ENCODE results near the gene EIF3F. TPM values are rescaled to one million over a fixed set of nuclear protein-coding genes. Genes with fewer than 3 reads are reported as not detected.

The EIF3F gene
- total RNA-seq (100 to 1,000 TPM; 110 to 277 TPM), polyA plus RNA-seq (ENCODE audit: insufficient read length in 2 of 2) (100 to 1,000 TPM; 201 to 232 TPM)
- long read RNA-seq, donor 1, transcript EIF3F-201 (8 exons, 1,254 nt) = major isoform, 83 of 103 reads
- long read RNA-seq, donor 1, transcript EIF3F-203 (3 exons, 609 nt) = minor isoform, 8 of 103 reads
- long read RNA-seq, donor 1, partial matches to known transcripts = 12 of 103 reads
- long read RNA-seq, donor 1, other reads (novel, unspliced or antisense) = 0 of 103 reads
- long read RNA-seq, donor 2, transcript EIF3F-201 (8 exons, 1,254 nt) = major isoform, 42 of 55 reads
- long read RNA-seq, donor 2, partial matches to known transcripts = 10 of 55 reads
- long read RNA-seq, donor 2, other reads (novel, unspliced or antisense) = 0 of 55 reads
- long read RNA-seq, donor 3, transcript EIF3F-201 (8 exons, 1,254 nt) = major isoform, 70 of 98 reads
- long read RNA-seq, donor 3, partial matches to known transcripts = 23 of 98 reads
- long read RNA-seq, donor 3, other reads (novel, unspliced or antisense) = 0 of 98 reads
- long read RNA-seq, donor 4, transcript EIF3F-201 (8 exons, 1,254 nt) = major isoform, 112 of 153 reads
- long read RNA-seq, donor 4, partial matches to known transcripts = 40 of 153 reads
- long read RNA-seq, donor 4, other reads (novel, unspliced or antisense) = 0 of 153 reads

- Histone ChIP-seq H3K36me3 (ENCODE audit: control insufficient read depth, insufficient read depth, low read length) (peaks cover 4% of the 10 kb centered on the region), H3K4me1 (ENCODE audit: control insufficient read depth, insufficient read depth, low read length) (peaks cover 5% of the 10 kb centered on the region), H3K27ac (ENCODE audit: low read depth, low read length) (peak within 1 kb of the TSS; percentile 66), H3K9me3 (ENCODE audit: control insufficient read depth, insufficient read depth, low read length) (no peaks in the 10 kb centered on the region), H3K27me3 (ENCODE audit: control insufficient read depth, insufficient read depth, low read length) (no peaks in the 10 kb centered on the region), H3K4me3 (ENCODE audit: low read depth, low read length) (peak within 1 kb of the TSS; percentile 64)
- peak; percentile 97 to 100 (median 98) for DNase-seq (ENCODE audit: low read depth in 4 of 6, low spot score in 6 of 6)
- WGBS (ENCODE audit: insufficient coverage) = under 1% methylated on average over 45 of the region's 47 CpGs
Measured at GRCh38 chr11:7986768-7987559, at the start of gene EIF3F. Gene EIF3F, plus strand, starts transcription at chr11:7987337. Its CDS starts 16 bp downstream, at chr11:7987353.

- Histone ChIP-seq H3K4me1 (ENCODE audit: control insufficient read depth, insufficient read depth, low read length) (no peaks in the 10 kb centered on the region), H3K4me3 (ENCODE audit: low read depth, low read length) (no peak overlapping the region), H3K27me3 (ENCODE audit: control insufficient read depth, insufficient read depth, low read length) (no peaks in the 10 kb centered on the region), H3K27ac (ENCODE audit: low read depth, low read length) (no peak overlapping the region), H3K36me3 (ENCODE audit: control insufficient read depth, insufficient read depth, low read length) (no peaks in the 10 kb centered on the region), H3K9me3 (ENCODE audit: control insufficient read depth, insufficient read depth, low read length) (no peaks in the 10 kb centered on the region)
- WGBS (ENCODE audit: insufficient coverage) = no CpG with 5 or more reads among the region's 5 CpGs
- no peak for DNase-seq (ENCODE audit: low read depth in 4 of 6, low spot score in 6 of 6)
Measured at GRCh38 chr11:7941146-7941545, 46.0 kb upstream of the EIF3F start.

- no peaks in the 10 kb centered on the region for H3K4me1 ChIP-seq (ENCODE audit: control insufficient read depth, insufficient read depth, low read length)
- no peaks in the 10 kb centered on the region for H3K27me3 ChIP-seq (ENCODE audit: control insufficient read depth, insufficient read depth, low read length)
- no peak within 1 kb of the TSS for H3K4me3 ChIP-seq (ENCODE audit: low read depth, low read length)
- WGBS (ENCODE audit: insufficient coverage) = no CpG with 5 or more reads among the region's 2 CpGs
- no peak for DNase-seq (ENCODE audit: low read depth in 4 of 6, low spot score in 6 of 6)
- no peaks in the 10 kb centered on the region for H3K36me3 ChIP-seq (ENCODE audit: control insufficient read depth, insufficient read depth, low read length)
- H3K9me3 ChIP-seq (ENCODE audit: control insufficient read depth, insufficient read depth, low read length) = no peaks in the 10 kb centered on the region
- no peak within 1 kb of the TSS for H3K27ac ChIP-seq (ENCODE audit: low read depth, low read length)
Measured at GRCh38 chr11:7941608-7942007, 45.5 kb upstream of the EIF3F start, which contains the start of gene OR10A3. Gene OR10A3, minus strand, starts transcription at chr11:7941708. Its CDS starts 2,188 bp downstream, at chr11:7939520.

- H3K9me3 ChIP-seq (ENCODE audit: control insufficient read depth, insufficient read depth, low read length) = no peaks in the 10 kb centered on the region
- no peaks in the 10 kb centered on the region for H3K4me1 ChIP-seq (ENCODE audit: control insufficient read depth, insufficient read depth, low read length)
- no peak overlapping the region for H3K4me3 ChIP-seq (ENCODE audit: low read depth, low read length)
- WGBS (ENCODE audit: insufficient coverage) = no CpG with 5 or more reads among the region's 2 CpGs
- DNase-seq (ENCODE audit: low read depth in 4 of 6, low spot score in 6 of 6) = no peak
- no peak overlapping the region for H3K27ac ChIP-seq (ENCODE audit: low read depth, low read length)
- no peaks in the 10 kb centered on the region for H3K27me3 ChIP-seq (ENCODE audit: control insufficient read depth, insufficient read depth, low read length)
- no peaks in the 10 kb centered on the region for H3K36me3 ChIP-seq (ENCODE audit: control insufficient read depth, insufficient read depth, low read length)
Measured at GRCh38 chr11:7944123-7944522, 43.0 kb upstream of the EIF3F start.

GRCh38 chr11:7949934-7950333 is 37.2 kb upstream of the EIF3F start:
- H3K27ac ChIP-seq (ENCODE audit: low read depth, low read length) = no peak overlapping the region
- H3K4me1 ChIP-seq (ENCODE audit: control insufficient read depth, insufficient read depth, low read length) = no peaks in the 10 kb centered on the region
- no peak for DNase-seq (ENCODE audit: low read depth in 4 of 6, low spot score in 6 of 6)
- H3K4me3 ChIP-seq (ENCODE audit: low read depth, low read length) = no peak overlapping the region
- H3K9me3 ChIP-seq (ENCODE audit: control insufficient read depth, insufficient read depth, low read length) = no peaks in the 10 kb centered on the region
- no peaks in the 10 kb centered on the region for H3K36me3 ChIP-seq (ENCODE audit: control insufficient read depth, insufficient read depth, low read length)
- no CpG with 5 or more reads among the region's 1 CpG for WGBS (ENCODE audit: insufficient coverage)
- no peaks in the 10 kb centered on the region for H3K27me3 ChIP-seq (ENCODE audit: control insufficient read depth, insufficient read depth, low read length)

GRCh38 chr11:7955191-7955590 is 31.9 kb upstream of the EIF3F start:
- no peaks in the 10 kb centered on the region for H3K9me3 ChIP-seq (ENCODE audit: control insufficient read depth, insufficient read depth, low read length)
- WGBS (ENCODE audit: insufficient coverage) = no CpG with 5 or more reads among the region's 1 CpG
- no peaks in the 10 kb centered on the region for H3K36me3 ChIP-seq (ENCODE audit: control insufficient read depth, insufficient read depth, low read length)
- H3K4me3 ChIP-seq (ENCODE audit: low read depth, low read length) = no peak overlapping the region
- H3K27ac ChIP-seq (ENCODE audit: low read depth, low read length) = no peak overlapping the region
- H3K27me3 ChIP-seq (ENCODE audit: control insufficient read depth, insufficient read depth, low read length) = no peaks in the 10 kb centered on the region
- H3K4me1 ChIP-seq (ENCODE audit: control insufficient read depth, insufficient read depth, low read length) = no peaks in the 10 kb centered on the region
- DNase-seq (ENCODE audit: low read depth in 4 of 6, low spot score in 6 of 6) = no peak

- Histone ChIP-seq H3K36me3 (ENCODE audit: control insufficient read depth, insufficient read depth, low read length) (no peaks in the 10 kb centered on the region), H3K4me1 (ENCODE audit: control insufficient read depth, insufficient read depth, low read length) (no peaks in the 10 kb centered on the region), H3K27ac (ENCODE audit: low read depth, low read length) (no peak overlapping the region), H3K4me3 (ENCODE audit: low read depth, low read length) (no peak overlapping the region), H3K9me3 (ENCODE audit: control insufficient read depth, insufficient read depth, low read length) (no peaks in the 10 kb centered on the region), H3K27me3 (ENCODE audit: control insufficient read depth, insufficient read depth, low read length) (peaks cover 2% of the 10 kb centered on the region)
- peak in 1 of 6 donors; percentile 44 for DNase-seq (ENCODE audit: low read depth in 4 of 6, low spot score in 6 of 6)
- 66% methylated on average over 3 of the region's 3 CpGs for WGBS (ENCODE audit: insufficient coverage)
Measured at GRCh38 chr11:7964261-7964660, 22.9 kb upstream of the EIF3F start.

- Histone ChIP-seq H3K4me1 (ENCODE audit: control insufficient read depth, insufficient read depth, low read length) (no peaks in the 10 kb centered on the region), H3K36me3 (ENCODE audit: control insufficient read depth, insufficient read depth, low read length) (no peaks in the 10 kb centered on the region), H3K4me3 (ENCODE audit: low read depth, low read length) (no peak overlapping the region), H3K27ac (ENCODE audit: low read depth, low read length) (no peak overlapping the region), H3K27me3 (ENCODE audit: control insufficient read depth, insufficient read depth, low read length) (peaks cover 2% of the 10 kb centered on the region), H3K9me3 (ENCODE audit: control insufficient read depth, insufficient read depth, low read length) (no peaks in the 10 kb centered on the region)
- no peak for DNase-seq (ENCODE audit: low read depth in 4 of 6, low spot score in 6 of 6)
Measured at GRCh38 chr11:7964873-7965272, 22.3 kb upstream of the EIF3F start.

GRCh38 chr11:7965386-7965785 is 21.8 kb upstream of the EIF3F start, which contains the start of gene NLRP10:
Gene NLRP10, minus strand, starts transcription at chr11:7965447. Its CDS starts 1,952 bp downstream, at chr11:7963495.
- Histone ChIP-seq H3K36me3 (ENCODE audit: control insufficient read depth, insufficient read depth, low read length) (no peaks in the 10 kb centered on the region), H3K9me3 (ENCODE audit: control insufficient read depth, insufficient read depth, low read length) (no peaks in the 10 kb centered on the region), H3K27me3 (ENCODE audit: control insufficient read depth, insufficient read depth, low read length) (peaks cover 2% of the 10 kb centered on the region), H3K27ac (ENCODE audit: low read depth, low read length) (no peak within 1 kb of the TSS), H3K4me1 (ENCODE audit: control insufficient read depth, insufficient read depth, low read length) (no peaks in the 10 kb centered on the region), H3K4me3 (ENCODE audit: low read depth, low read length) (no peak within 1 kb of the TSS)
- no CpG with 5 or more reads among the region's 1 CpG for WGBS (ENCODE audit: insufficient coverage)
- no peak for DNase-seq (ENCODE audit: low read depth in 4 of 6, low spot score in 6 of 6)
